ENCODE measurements around the gene BCL7A.
"Not testable (repeated sequence)": the region's sequence is repeated elsewhere in the genome, so short reads cannot be mapped to it uniquely, and the experiment has no call there.

The BCL7A gene

DNA sequence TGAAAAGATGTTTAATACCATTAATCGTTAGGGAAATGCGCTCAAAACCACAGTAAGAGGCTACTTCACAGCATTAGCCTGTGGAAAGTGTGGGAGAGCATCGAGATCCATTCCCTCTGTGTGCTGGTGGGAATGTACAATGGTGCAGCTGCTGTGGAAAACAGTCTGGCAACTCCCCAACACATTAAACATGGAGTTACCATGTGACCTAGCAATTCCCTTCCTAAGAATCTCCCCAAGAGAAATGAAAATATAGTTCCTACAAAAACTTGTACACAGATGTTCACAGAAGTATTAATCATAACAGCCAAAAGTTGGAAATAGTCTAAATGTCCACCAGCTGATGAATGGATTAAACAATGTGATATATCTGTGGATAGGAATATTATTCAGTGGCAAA, 80.6 kb downstream of the BCL7A start:
- no peak for DNase-seq
- in situ Hi-C loops (cut with MboI; ENCODE audit: low pct_unique_long_range_greater_than_20kb, low sequenced_read_pairs) = no loop called here

DNA sequence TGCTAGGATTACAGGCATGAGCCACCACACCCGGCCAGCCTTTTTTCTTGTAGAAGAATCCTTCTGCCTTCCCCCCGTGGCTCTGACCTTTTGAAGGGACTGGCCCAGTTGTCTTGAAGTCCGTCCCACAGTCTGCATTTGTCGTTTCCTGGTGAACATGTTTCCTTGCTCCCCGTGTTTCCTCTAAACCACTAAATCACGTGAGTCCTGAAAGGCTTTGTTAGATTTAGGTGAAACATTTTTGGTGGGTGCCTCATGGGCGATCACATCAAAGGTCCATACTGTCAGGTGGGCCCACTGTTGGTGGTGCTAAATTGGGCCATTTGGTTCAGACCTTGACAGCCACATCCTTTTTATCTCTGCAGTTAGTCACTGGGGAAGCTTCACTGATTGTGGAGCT, 83.2 kb downstream of the BCL7A start:
- in situ Hi-C loops (cut with MboI; ENCODE audit: low pct_unique_long_range_greater_than_20kb, low sequenced_read_pairs) = no loop called here
- DNase-seq = no peak

DNA sequence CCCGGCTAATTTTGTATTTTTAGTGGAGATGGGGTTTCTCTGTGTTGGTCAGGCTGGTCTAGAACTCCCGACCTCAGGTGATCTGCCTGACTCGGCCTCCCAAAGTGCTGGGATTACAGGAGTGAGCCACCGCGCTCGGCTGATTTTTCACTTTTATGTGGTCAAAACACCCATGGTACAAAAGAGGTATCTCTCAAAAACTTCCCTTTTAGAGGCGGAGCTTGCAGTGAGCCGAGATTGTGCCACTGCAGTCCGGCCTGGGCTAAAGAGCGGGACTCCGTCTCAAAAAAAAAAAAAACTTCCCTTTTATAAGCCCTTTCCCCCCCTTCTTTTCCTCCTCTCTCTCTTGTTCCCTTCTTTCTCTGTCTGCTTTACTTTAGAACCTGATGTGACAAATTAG, 83.8 kb downstream of the BCL7A start:
- in situ Hi-C loops (cut with MboI; ENCODE audit: low pct_unique_long_range_greater_than_20kb, low sequenced_read_pairs) = not testable (repeated sequence)
- peak; percentile 58 for DNase-seq

GRCh38 chr12:122106843-122107242, 85.2 kb downstream of the BCL7A start:
- no peak for DNase-seq
- in situ Hi-C loops (cut with MboI; ENCODE audit: low pct_unique_long_range_greater_than_20kb, low sequenced_read_pairs) = no loop called here

DNA sequence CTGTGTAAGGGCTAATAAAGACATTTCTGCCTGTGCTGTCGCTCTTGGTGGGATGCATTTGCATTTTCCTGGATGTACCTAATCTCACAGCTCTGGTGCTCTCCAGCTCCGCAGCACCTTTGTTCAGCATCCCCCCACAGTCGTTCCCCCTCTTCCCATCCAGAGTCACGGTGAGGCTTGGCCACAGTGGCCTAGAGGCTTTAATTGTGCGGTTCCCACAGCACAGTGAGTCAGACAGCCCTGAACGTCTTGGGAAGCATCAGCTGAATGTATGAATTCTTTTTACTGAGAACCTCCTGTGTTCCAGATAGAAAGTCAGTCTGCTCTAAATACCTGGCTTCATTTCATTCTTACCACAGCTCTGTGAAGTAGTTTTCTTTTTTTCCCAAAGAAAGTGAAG, 85.6 kb downstream of the BCL7A start:
- no peak for DNase-seq
- in situ Hi-C loops (cut with MboI; ENCODE audit: low pct_unique_long_range_greater_than_20kb, low sequenced_read_pairs) = no loop called here

GRCh38 chr12:122111089-122111641, 89.5 kb downstream of the BCL7A start:
- in situ Hi-C loops (cut with MboI; ENCODE audit: low pct_unique_long_range_greater_than_20kb, low sequenced_read_pairs) = no loop called here
- no peak for DNase-seq
